Activated CD4-positive, alpha-beta T cell treated with anti-CD3 and anti-CD28 coated beads for 1 hour (primary cell): ENCODE results near the gene PLXNA1.

Experiments
- DNase-seq: peaks from one replicate; pipeline ENCODE4 v3.0.0-alpha.2; 2020

Gene PLXNA1

GRCh38 chr3:126968391-126969390, 14.2 kb upstream of the PLXNA1 start:
- no peak for DNase-seq

GRCh38 chr3:126969586-126969985, 13.3 kb upstream of the PLXNA1 start:
- DNase-seq: no peak

GRCh38 chr3:126970101-126970500, 12.8 kb upstream of the PLXNA1 start:
- no peak for DNase-seq

- no peak for DNase-seq
Observed at GRCh38 chr3:126970921-126971320, 12.0 kb upstream of the PLXNA1 start.

GRCh38 chr3:126971891-126972351, 11.0 kb upstream of the PLXNA1 start:
- no peak for DNase-seq

GRCh38 chr3:126972866-126973265, 10.0 kb upstream of the PLXNA1 start:
- no peak for DNase-seq

GRCh38 chr3:126973814-126974213, 9.1 kb upstream of the PLXNA1 start:
- no peak for DNase-seq

GRCh38 chr3:126974756-126975155, 8.2 kb upstream of the PLXNA1 start:
- no peak for DNase-seq

GRCh38 chr3:126976906-126977305, 6.0 kb upstream of the PLXNA1 start:
- no peak for DNase-seq

- DNase-seq: no peak
Observed at GRCh38 chr3:126977821-126978220, 5.1 kb upstream of the PLXNA1 start.

GRCh38 chr3:126978291-126978690, 4.6 kb upstream of the PLXNA1 start:
- DNase-seq: no peak

- DNase-seq: no peak
Observed at GRCh38 chr3:126979046-126979628, 3.8 kb upstream of the PLXNA1 start.

GRCh38 chr3:126980266-126980811, 2.6 kb upstream of the PLXNA1 start:
- DNase-seq: no peak

- no peak for DNase-seq
Observed at GRCh38 chr3:126982126-126982470, 817 bp upstream of the PLXNA1 start.

GRCh38 chr3:126983276-126983652, 349 bp downstream of the PLXNA1 start:
- no peak for DNase-seq

- DNase-seq: no peak
Observed at GRCh38 chr3:126983653-126984390, 907 bp downstream of the PLXNA1 start.

- no peak for DNase-seq
Observed at GRCh38 chr3:126984391-126985131, 1.6 kb downstream of the PLXNA1 start.

- DNase-seq: no peak
Observed at GRCh38 chr3:126985132-126985985, 2.4 kb downstream of the PLXNA1 start.

GRCh38 chr3:126986001-126986400, 3.1 kb downstream of the PLXNA1 start:
- DNase-seq: no peak

- DNase-seq: no peak
Observed at GRCh38 chr3:126987129-126987528, 4.2 kb downstream of the PLXNA1 start.

- no peak for DNase-seq
Observed at GRCh38 chr3:126987596-126987995, 4.7 kb downstream of the PLXNA1 start.
